GM12872 (cell line): Measurements from ENCODE around the gene RACK1.

Source experiments
- CTCF ChIP-seq: IDR thresholded peaks from 3 replicates; pipeline ENCODE4 v1.5.1; 2011; ENCODE audit warnings: low read depth, mild to moderate bottlenecking, low read length, moderate library complexity; ENCODE audit not compliant: insufficient read depth

Gene RACK1

GRCh38 chr5:181190711-181191525, 52.8 kb downstream of the RACK1 start:
- TF ChIP-seq CTCF = peak; percentile 52; the same call in 2 of the 3 replicates

- TF ChIP-seq CTCF = no peak
These were observed 53.6 kb downstream of the RACK1 start for GRCh38 chr5:181189962-181190710.

- no peak for TF ChIP-seq CTCF
These were observed 54.2 kb downstream of the RACK1 start for GRCh38 chr5:181189363-181189961.

- TF ChIP-seq CTCF = no peak
These were observed 54.9 kb downstream of the RACK1 start for GRCh38 chr5:181188700-181189362.

- TF ChIP-seq CTCF = peak; percentile 33; the same call in 1 of the 3 replicates
These were observed 56.0 kb downstream of the RACK1 start for GRCh38 chr5:181187500-181188213.

GRCh38 chr5:181186986-181187499, 56.7 kb downstream of the RACK1 start:
- no peak for TF ChIP-seq CTCF
